GM21529 (cell line): ENCODE data around the gene NCR3LG1.
A peak's percentile ranks its signal among the peaks of the same experiment; 100 is the strongest.

Experiments
- ATAC-seq: cut with Tn5 transposase; IDR thresholded peaks from one replicate; pipeline ENCODE4 v1.9.1; 2021; ENCODE audit not compliant: unreplicated experiment

The NCR3LG1 gene

GRCh38 chr11:17392872-17393271, 41.3 kb downstream of the NCR3LG1 start:
- no peak for ATAC-seq

- no peak for ATAC-seq
Measured at GRCh38 chr11:17393472-17393871, 41.9 kb downstream of the NCR3LG1 start.

GRCh38 chr11:17394743-17395390, 43.3 kb downstream of the NCR3LG1 start:
- no peak for ATAC-seq

GRCh38 chr11:17395554-17395961, 44.0 kb downstream of the NCR3LG1 start:
- ATAC-seq: no peak

GRCh38 chr11:17395978-17396377, 44.4 kb downstream of the NCR3LG1 start:
- ATAC-seq: no peak

- no peak for ATAC-seq
Measured at GRCh38 chr11:17396598-17397310, 45.2 kb downstream of the NCR3LG1 start.

- ATAC-seq: no peak
Measured at GRCh38 chr11:17397311-17398002, 45.9 kb downstream of the NCR3LG1 start.

GRCh38 chr11:17399236-17399635, 47.6 kb downstream of the NCR3LG1 start:
- ATAC-seq: no peak

GRCh38 chr11:17400048-17400775, 48.6 kb downstream of the NCR3LG1 start:
- peak; percentile 71 for ATAC-seq

GRCh38 chr11:17401316-17401715, 49.7 kb downstream of the NCR3LG1 start:
- ATAC-seq: no peak

GRCh38 chr11:17401841-17402240, 50.2 kb downstream of the NCR3LG1 start:
- no peak for ATAC-seq

GRCh38 chr11:17402486-17402885, 50.9 kb downstream of the NCR3LG1 start:
- ATAC-seq: no peak

- ATAC-seq: no peak
Measured at GRCh38 chr11:17403980-17404759, 52.6 kb downstream of the NCR3LG1 start.

- ATAC-seq: peak; percentile 70
Measured at GRCh38 chr11:17405232-17406005, 53.8 kb downstream of the NCR3LG1 start.

- ATAC-seq: no peak
Measured at GRCh38 chr11:17406082-17406817, 54.6 kb downstream of the NCR3LG1 start.

GRCh38 chr11:17406818-17407149, 55.2 kb downstream of the NCR3LG1 start:
- ATAC-seq: no peak

GRCh38 chr11:17407575-17407974, 56.0 kb downstream of the NCR3LG1 start:
- no peak for ATAC-seq

- no peak for ATAC-seq
Measured at GRCh38 chr11:17408026-17408425, 56.4 kb downstream of the NCR3LG1 start.

GRCh38 chr11:17408641-17409040, 57.0 kb downstream of the NCR3LG1 start:
- no peak for ATAC-seq
